Measurements from ENCODE around the gene FKBP14.

The FKBP14 gene

DNA sequence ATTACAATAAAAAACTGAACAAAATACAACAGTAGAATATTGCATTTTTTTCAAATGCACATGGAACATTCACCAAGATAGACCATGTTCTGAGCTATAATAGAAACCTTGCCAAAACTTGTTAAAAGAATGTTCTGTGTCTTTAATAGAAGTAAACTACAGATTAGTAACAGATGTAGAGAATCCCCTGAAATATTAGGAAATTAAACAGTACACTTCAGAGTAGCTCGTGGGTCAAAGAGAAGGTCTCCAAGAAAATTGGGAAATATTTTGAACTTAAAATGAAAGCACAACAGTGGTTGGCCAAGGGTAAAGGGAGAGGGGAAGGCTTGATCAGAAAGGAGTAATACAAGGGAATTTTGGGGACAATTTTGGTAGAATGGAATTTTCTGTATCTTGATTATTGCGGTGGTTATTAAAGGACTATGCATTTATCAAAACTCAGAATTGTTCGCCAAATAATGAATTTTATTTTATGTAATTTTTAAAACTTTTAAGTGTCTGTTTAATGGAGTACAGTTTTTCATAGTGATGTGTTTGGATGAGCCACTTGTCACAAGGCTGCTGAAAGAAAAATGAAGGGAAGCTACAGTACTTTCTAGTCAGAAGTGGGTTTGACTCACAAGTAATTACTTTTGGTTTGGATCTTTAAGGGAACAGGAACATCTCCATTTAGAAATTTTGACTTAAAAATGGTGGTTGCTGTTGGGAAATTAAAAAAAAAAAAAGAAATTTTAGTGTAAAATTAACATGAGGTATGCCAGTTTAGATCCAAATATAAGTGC is 11.9 kb upstream of the FKBP14 start:
- no peak for DNase-seq (ENCODE audit: low read depth in 1 of 2, low spot score in 1 of 2)
- Histone ChIP-seq H3K27ac (replicated peaks) (no peak overlapping the region), H3K4me3 (replicated peaks; ENCODE audit: insufficient read depth, low read length) (no peak overlapping the region), H3K27me3 (ENCODE audit: insufficient read depth, poor library complexity, severe bottlenecking) (no peaks in the 10 kb centered on the region)
- TF ChIP-seq SPI1 (IDR thresholded peaks at IDR 0.05; ENCODE audit: borderline replicate concordance, low read depth) = no peak
- TF ChIP-seq GABPA (IDR thresholded peaks at IDR 0.05; ENCODE audit: low read depth) = no peak
- TF ChIP-seq, protein P1, sequence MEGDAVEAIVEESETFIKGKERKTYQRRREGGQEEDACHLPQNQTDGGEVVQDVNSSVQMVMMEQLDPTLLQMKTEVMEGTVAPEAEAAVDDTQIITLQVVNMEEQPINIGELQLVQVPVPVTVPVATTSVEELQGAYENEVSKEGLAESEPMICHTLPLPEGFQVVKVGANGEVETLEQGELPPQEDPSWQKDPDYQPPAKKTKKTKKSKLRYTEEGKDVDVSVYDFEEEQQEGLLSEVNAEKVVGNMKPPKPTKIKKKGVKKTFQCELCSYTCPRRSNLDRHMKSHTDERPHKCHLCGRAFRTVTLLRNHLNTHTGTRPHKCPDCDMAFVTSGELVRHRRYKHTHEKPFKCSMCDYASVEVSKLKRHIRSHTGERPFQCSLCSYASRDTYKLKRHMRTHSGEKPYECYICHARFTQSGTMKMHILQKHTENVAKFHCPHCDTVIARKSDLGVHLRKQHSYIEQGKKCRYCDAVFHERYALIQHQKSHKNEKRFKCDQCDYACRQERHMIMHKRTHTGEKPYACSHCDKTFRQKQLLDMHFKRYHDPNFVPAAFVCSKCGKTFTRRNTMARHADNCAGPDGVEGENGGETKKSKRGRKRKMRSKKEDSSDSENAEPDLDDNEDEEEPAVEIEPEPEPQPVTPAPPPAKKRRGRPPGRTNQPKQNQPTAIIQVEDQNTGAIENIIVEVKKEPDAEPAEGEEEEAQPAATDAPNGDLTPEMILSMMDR (IDR thresholded peaks at IDR 0.05; ENCODE audit: insufficient read depth, low read length) = no peak
- no peak for TF ChIP-seq POLR2AphosphoS5 (IDR thresholded peaks at IDR 0.05; ENCODE audit: low read depth)
- TF ChIP-seq, protein P2, sequence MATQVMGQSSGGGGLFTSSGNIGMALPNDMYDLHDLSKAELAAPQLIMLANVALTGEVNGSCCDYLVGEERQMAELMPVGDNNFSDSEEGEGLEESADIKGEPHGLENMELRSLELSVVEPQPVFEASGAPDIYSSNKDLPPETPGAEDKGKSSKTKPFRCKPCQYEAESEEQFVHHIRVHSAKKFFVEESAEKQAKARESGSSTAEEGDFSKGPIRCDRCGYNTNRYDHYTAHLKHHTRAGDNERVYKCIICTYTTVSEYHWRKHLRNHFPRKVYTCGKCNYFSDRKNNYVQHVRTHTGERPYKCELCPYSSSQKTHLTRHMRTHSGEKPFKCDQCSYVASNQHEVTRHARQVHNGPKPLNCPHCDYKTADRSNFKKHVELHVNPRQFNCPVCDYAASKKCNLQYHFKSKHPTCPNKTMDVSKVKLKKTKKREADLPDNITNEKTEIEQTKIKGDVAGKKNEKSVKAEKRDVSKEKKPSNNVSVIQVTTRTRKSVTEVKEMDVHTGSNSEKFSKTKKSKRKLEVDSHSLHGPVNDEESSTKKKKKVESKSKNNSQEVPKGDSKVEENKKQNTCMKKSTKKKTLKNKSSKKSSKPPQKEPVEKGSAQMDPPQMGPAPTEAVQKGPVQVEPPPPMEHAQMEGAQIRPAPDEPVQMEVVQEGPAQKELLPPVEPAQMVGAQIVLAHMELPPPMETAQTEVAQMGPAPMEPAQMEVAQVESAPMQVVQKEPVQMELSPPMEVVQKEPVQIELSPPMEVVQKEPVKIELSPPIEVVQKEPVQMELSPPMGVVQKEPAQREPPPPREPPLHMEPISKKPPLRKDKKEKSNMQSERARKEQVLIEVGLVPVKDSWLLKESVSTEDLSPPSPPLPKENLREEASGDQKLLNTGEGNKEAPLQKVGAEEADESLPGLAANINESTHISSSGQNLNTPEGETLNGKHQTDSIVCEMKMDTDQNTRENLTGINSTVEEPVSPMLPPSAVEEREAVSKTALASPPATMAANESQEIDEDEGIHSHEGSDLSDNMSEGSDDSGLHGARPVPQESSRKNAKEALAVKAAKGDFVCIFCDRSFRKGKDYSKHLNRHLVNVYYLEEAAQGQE (IDR thresholded peaks at IDR 0.05; ENCODE audit: insufficient replicate concordance, low read depth) = no peak

DNA sequence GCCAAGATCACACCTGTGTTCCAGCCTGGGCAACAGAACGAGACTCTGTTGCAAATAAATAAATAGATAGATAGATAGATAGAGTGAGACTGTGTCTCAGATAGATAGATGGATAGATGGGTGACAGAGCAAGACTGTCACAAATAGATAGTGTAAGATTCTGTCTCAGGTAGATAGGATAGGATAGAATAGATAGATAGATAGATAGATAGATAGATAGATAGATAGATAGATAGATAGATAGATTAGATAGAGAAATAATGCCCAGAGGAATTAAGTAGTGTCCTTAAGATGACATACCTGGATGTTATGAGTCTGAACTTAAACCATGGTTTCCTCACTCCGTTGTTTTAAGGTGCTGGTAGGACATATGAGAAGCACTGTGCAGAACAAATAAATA is 9.7 kb upstream of the FKBP14 start:
- Histone ChIP-seq H3K4me3 (replicated peaks; ENCODE audit: insufficient read depth, low read length) (no peak overlapping the region), H3K27ac (replicated peaks) (no peak overlapping the region), H3K27me3 (ENCODE audit: insufficient read depth, poor library complexity, severe bottlenecking) (no peaks in the 10 kb centered on the region)
- DNase-seq (ENCODE audit: low read depth in 1 of 2, low spot score in 1 of 2) = no peak
- TF ChIP-seq, protein P1 (IDR thresholded peaks at IDR 0.05; ENCODE audit: insufficient read depth, low read length) = no peak
- no peak for TF ChIP-seq GABPA (IDR thresholded peaks at IDR 0.05; ENCODE audit: low read depth)
- TF ChIP-seq, protein P2 (IDR thresholded peaks at IDR 0.05; ENCODE audit: insufficient replicate concordance, low read depth) = no peak
- TF ChIP-seq SPI1 (IDR thresholded peaks at IDR 0.05; ENCODE audit: borderline replicate concordance, low read depth) = no peak

- no peak for DNase-seq (ENCODE audit: low read depth in 1 of 2, low spot score in 1 of 2)
- no peaks in the 10 kb centered on the region for H3K27me3 ChIP-seq (ENCODE audit: insufficient read depth, poor library complexity, severe bottlenecking)
- H3K4me3 ChIP-seq (replicated peaks; ENCODE audit: insufficient read depth, low read length) = no peak overlapping the region
- H3K27ac ChIP-seq (replicated peaks) = no peak overlapping the region
- TF ChIP-seq, protein P2 (IDR thresholded peaks at IDR 0.05; ENCODE audit: insufficient replicate concordance, low read depth) = no peak
- TF ChIP-seq, protein P1 (IDR thresholded peaks at IDR 0.05; ENCODE audit: insufficient read depth, low read length) = no peak
- no peak for TF ChIP-seq GABPA (IDR thresholded peaks at IDR 0.05; ENCODE audit: low read depth)
- TF ChIP-seq SPI1 (IDR thresholded peaks at IDR 0.05; ENCODE audit: borderline replicate concordance, low read depth) = no peak
- TF ChIP-seq POLR2AphosphoS5 (IDR thresholded peaks at IDR 0.05; ENCODE audit: low read depth) = no peak
These were observed 8.0 kb upstream of the FKBP14 start for GRCh38 chr7:30034501-30034900.
